ENCODE results near the gene NEURL1B. TPM values are rescaled to one million over a fixed set of nuclear protein-coding genes. Genes with fewer than 3 reads are reported as not detected.

NEURL1B gene
- total and polyA plus RNA-seq, 4 donors: 1.9 to 65.8 (median 24.8) TPM

GRCh38 chr5:172642486-172642885 lies 1.4 kb downstream of the NEURL1B start:
- ATAC-seq (ENCODE audit: low FRiP score) (peak; percentile 34), DNase-seq (peak in 1 of 2 donors; percentile 26)
- H3K4me3 ChIP-seq (ENCODE audit: low read length in 2 of 2): no peak overlapping the region
- no peaks in the 10 kb centered on the region for H3K4me1 ChIP-seq (ENCODE audit: control insufficient read depth in 1 of 2, insufficient read depth in 2 of 2, low read length in 2 of 2)
- intact Hi-C loops (cut with DNase I): no loop called here
- no peaks in the 10 kb centered on the region for H3K27me3 ChIP-seq (ENCODE audit: control insufficient read depth in 1 of 2, insufficient read depth in 2 of 2, low read length in 1 of 2)
- H3K36me3 ChIP-seq (ENCODE audit: control insufficient read depth in 1 of 2, insufficient read depth in 2 of 2, low read length in 1 of 2): no peaks in the 10 kb centered on the region
- no peaks in the 10 kb centered on the region for H3K9me3 ChIP-seq (ENCODE audit: control insufficient read depth, low read length)
- WGBS, 2 donors: 16 to 22% methylated on average over 4 of the region's 4 CpGs
- H3K27ac ChIP-seq (ENCODE audit: low read depth in 1 of 2, low read length in 2 of 2): no peak overlapping the region

GRCh38 chr5:172642926-172643871 lies 2.1 kb downstream of the NEURL1B start:
- intact Hi-C loops (cut with DNase I): no loop called here
- no peak for ATAC-seq (ENCODE audit: low FRiP score)
- Histone ChIP-seq H3K27me3 (ENCODE audit: control insufficient read depth in 1 of 2, insufficient read depth in 2 of 2, low read length in 1 of 2) (no peaks in the 10 kb centered on the region), H3K27ac (ENCODE audit: low read depth in 1 of 2, low read length in 2 of 2) (no peak overlapping the region), H3K4me1 (ENCODE audit: control insufficient read depth in 1 of 2, insufficient read depth in 2 of 2, low read length in 2 of 2) (no peaks in the 10 kb centered on the region), H3K4me3 (ENCODE audit: low read length in 2 of 2) (no peak overlapping the region), H3K36me3 (ENCODE audit: control insufficient read depth in 1 of 2, insufficient read depth in 2 of 2, low read length in 1 of 2) (no peaks in the 10 kb centered on the region), H3K9me3 (ENCODE audit: control insufficient read depth, low read length) (no peaks in the 10 kb centered on the region)
- DNase-seq: peak; percentile 26 to 35
- 20 to 23% methylated on average over 16 of the region's 16 CpGs for WGBS, 2 donors

GRCh38 chr5:172644266-172644665 lies 3.2 kb downstream of the NEURL1B start:
- Histone ChIP-seq H3K27ac (ENCODE audit: low read depth in 1 of 2, low read length in 2 of 2) (no peak overlapping the region), H3K4me1 (ENCODE audit: control insufficient read depth in 1 of 2, insufficient read depth in 2 of 2, low read length in 2 of 2) (no peaks in the 10 kb centered on the region), H3K4me3 (ENCODE audit: low read length in 2 of 2) (no peak overlapping the region), H3K9me3 (ENCODE audit: control insufficient read depth, low read length) (no peaks in the 10 kb centered on the region), H3K27me3 (ENCODE audit: control insufficient read depth in 1 of 2, insufficient read depth in 2 of 2, low read length in 1 of 2) (no peaks in the 10 kb centered on the region), H3K36me3 (ENCODE audit: control insufficient read depth in 1 of 2, insufficient read depth in 2 of 2, low read length in 1 of 2) (no peaks in the 10 kb centered on the region)
- no peak for ATAC-seq (ENCODE audit: low FRiP score)
- intact Hi-C loops (cut with DNase I): no loop called here
- peak; percentile 1 to 4 for DNase-seq
- WGBS, 2 donors: 77 to 78% methylated on average over 6 of the region's 6 CpGs

- Histone ChIP-seq H3K4me3 (ENCODE audit: low read length in 2 of 2) (no peak overlapping the region), H3K27ac (ENCODE audit: low read depth in 1 of 2, low read length in 2 of 2) (no peak overlapping the region), H3K9me3 (ENCODE audit: control insufficient read depth, low read length) (no peaks in the 10 kb centered on the region), H3K4me1 (ENCODE audit: control insufficient read depth in 1 of 2, insufficient read depth in 2 of 2, low read length in 2 of 2) (no peaks in the 10 kb centered on the region), H3K27me3 (ENCODE audit: control insufficient read depth in 1 of 2, insufficient read depth in 2 of 2, low read length in 1 of 2) (no peaks in the 10 kb centered on the region), H3K36me3 (ENCODE audit: control insufficient read depth in 1 of 2, insufficient read depth in 2 of 2, low read length in 1 of 2) (no peaks in the 10 kb centered on the region)
- DNase-seq (peak; percentile 5 to 33), ATAC-seq (ENCODE audit: low FRiP score) (no peak)
- 94 to 95% methylated on average over 8 of the region's 8 CpGs for WGBS, 2 donors
- intact Hi-C loops (cut with DNase I): no loop called here
These were observed 3.6 kb downstream of the NEURL1B start for GRCh38 chr5:172644711-172645110.

- 85 to 86% methylated on average over 11 of the region's 11 CpGs for WGBS, 2 donors
- H3K4me1 ChIP-seq (ENCODE audit: control insufficient read depth in 1 of 2, insufficient read depth in 2 of 2, low read length in 2 of 2): no peaks in the 10 kb centered on the region
- no peak overlapping the region for H3K27ac ChIP-seq (ENCODE audit: low read depth in 1 of 2, low read length in 2 of 2)
These were observed 4.4 kb downstream of the NEURL1B start for GRCh38 chr5:172645271-172646055.

GRCh38 chr5:172646716-172647285 lies 5.7 kb downstream of the NEURL1B start:
- peak; percentile 46 to 74 for DNase-seq
- intact Hi-C loops (cut with DNase I): no loop called here
- WGBS, 2 donors: 51 to 53% methylated on average over 10 of the region's 10 CpGs
- H3K27ac ChIP-seq (ENCODE audit: low read depth in 1 of 2, low read length in 2 of 2): no peak overlapping the region
- no peak for ATAC-seq (ENCODE audit: low FRiP score)
- no peak overlapping the region for H3K4me3 ChIP-seq (ENCODE audit: low read length in 2 of 2)
- H3K9me3 ChIP-seq (ENCODE audit: control insufficient read depth, low read length): no peaks in the 10 kb centered on the region
- no peaks in the 10 kb centered on the region for H3K4me1 ChIP-seq (ENCODE audit: control insufficient read depth in 1 of 2, insufficient read depth in 2 of 2, low read length in 2 of 2)
- H3K27me3 ChIP-seq (ENCODE audit: control insufficient read depth in 1 of 2, insufficient read depth in 2 of 2, low read length in 1 of 2): no peaks in the 10 kb centered on the region
- H3K36me3 ChIP-seq (ENCODE audit: control insufficient read depth in 1 of 2, insufficient read depth in 2 of 2, low read length in 1 of 2): no peaks in the 10 kb centered on the region

More at GRCh38 chr5:172645271-172646055, 4.4 kb downstream of the NEURL1B start:
- Histone ChIP-seq H3K4me3 (ENCODE audit: low read length in 2 of 2) (no peak overlapping the region), H3K27me3 (ENCODE audit: control insufficient read depth in 1 of 2, insufficient read depth in 2 of 2, low read length in 1 of 2) (no peaks in the 10 kb centered on the region), H3K9me3 (ENCODE audit: control insufficient read depth, low read length) (no peaks in the 10 kb centered on the region), H3K36me3 (ENCODE audit: control insufficient read depth in 1 of 2, insufficient read depth in 2 of 2, low read length in 1 of 2) (no peaks in the 10 kb centered on the region)
- ATAC-seq (ENCODE audit: low FRiP score) (no peak), DNase-seq (peak; percentile 23 to 28)
- intact Hi-C loops (cut with DNase I): no loop called here

GRCh38 chr5:172647352-172648012 lies 6.4 kb downstream of the NEURL1B start:
- no peak for ATAC-seq (ENCODE audit: low FRiP score)
- intact Hi-C loops (cut with DNase I): no loop called here
- WGBS, 2 donors: 80% methylated on average over 11 of the region's 11 CpGs

GRCh38 chr5:172648013-172648381 lies 6.9 kb downstream of the NEURL1B start:
- ATAC-seq (ENCODE audit: low FRiP score) (no peak), DNase-seq (peak; percentile 29 to 51)
- 81 to 85% methylated on average over 7 of the region's 7 CpGs for WGBS, 2 donors
- Histone ChIP-seq H3K9me3 (ENCODE audit: control insufficient read depth, low read length) (no peaks in the 10 kb centered on the region), H3K4me1 (ENCODE audit: control insufficient read depth in 1 of 2, insufficient read depth in 2 of 2, low read length in 2 of 2) (no peaks in the 10 kb centered on the region), H3K27me3 (ENCODE audit: control insufficient read depth in 1 of 2, insufficient read depth in 2 of 2, low read length in 1 of 2) (no peaks in the 10 kb centered on the region), H3K27ac (ENCODE audit: low read depth in 1 of 2, low read length in 2 of 2) (no peak overlapping the region), H3K4me3 (ENCODE audit: low read length in 2 of 2) (no peak overlapping the region), H3K36me3 (ENCODE audit: control insufficient read depth in 1 of 2, insufficient read depth in 2 of 2, low read length in 1 of 2) (no peaks in the 10 kb centered on the region)
- intact Hi-C loops (cut with DNase I): no loop called here

More at GRCh38 chr5:172647352-172648012, 6.4 kb downstream of the NEURL1B start:
- no peaks in the 10 kb centered on the region for H3K27me3 ChIP-seq (ENCODE audit: control insufficient read depth in 1 of 2, insufficient read depth in 2 of 2, low read length in 1 of 2)
- no peak overlapping the region for H3K4me3 ChIP-seq (ENCODE audit: low read length in 2 of 2)
- no peaks in the 10 kb centered on the region for H3K36me3 ChIP-seq (ENCODE audit: control insufficient read depth in 1 of 2, insufficient read depth in 2 of 2, low read length in 1 of 2)
- no peak overlapping the region for H3K27ac ChIP-seq (ENCODE audit: low read depth in 1 of 2, low read length in 2 of 2)
- no peaks in the 10 kb centered on the region for H3K9me3 ChIP-seq (ENCODE audit: control insufficient read depth, low read length)
- no peaks in the 10 kb centered on the region for H3K4me1 ChIP-seq (ENCODE audit: control insufficient read depth in 1 of 2, insufficient read depth in 2 of 2, low read length in 2 of 2)
- DNase-seq: peak; percentile 21 to 60
